Stimulated activated CD8-positive, alpha-beta memory T cell treated with anti-CD3 and anti-CD28 coated beads, Interleukin-12 subunit alpha, Interleukin-12 subunit beta, amount 100 ng/mL, for 4 hours (primary cell): ENCODE results near the gene YAF2.

Experiments
- DNase-seq: peaks from one replicate; pipeline ENCODE4 v3.0.0-alpha.2; 2020; ENCODE audit warnings: low read depth

Gene YAF2, protein sequence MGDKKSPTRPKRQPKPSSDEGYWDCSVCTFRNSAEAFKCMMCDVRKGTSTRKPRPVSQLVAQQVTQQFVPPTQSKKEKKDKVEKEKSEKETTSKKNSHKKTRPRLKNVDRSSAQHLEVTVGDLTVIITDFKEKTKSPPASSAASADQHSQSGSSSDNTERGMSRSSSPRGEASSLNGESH

GRCh38 chr12:42238240-42239140 lies at the start of gene YAF2:
TSS of gene YAF2 (minus strand) at chr12:42238248. CDS start at chr12:42238180, 68 bp downstream.
- DNase-seq, result peak; percentile 82

DNA sequence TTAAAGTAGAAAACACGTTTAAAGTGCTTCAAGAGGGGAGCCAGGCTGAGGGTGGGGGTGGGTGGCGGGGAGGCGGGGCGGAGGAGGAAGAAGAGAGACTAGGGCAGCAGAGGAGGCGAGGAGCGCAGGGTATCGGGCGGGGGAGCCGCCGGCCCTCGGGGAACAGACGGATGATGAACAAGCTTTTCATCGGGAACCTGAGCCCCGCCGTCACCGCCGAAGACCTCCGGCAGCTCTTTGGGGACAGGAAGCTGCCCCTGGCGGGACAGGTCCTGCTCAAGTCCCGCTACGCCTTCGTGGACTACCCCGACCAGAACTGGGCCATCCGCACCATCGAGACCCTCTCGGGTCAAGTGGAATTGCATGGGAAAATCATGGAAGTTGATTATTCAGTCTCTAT lies 48.7 kb upstream of the YAF2 start:
- DNase-seq, result no peak

DNA sequence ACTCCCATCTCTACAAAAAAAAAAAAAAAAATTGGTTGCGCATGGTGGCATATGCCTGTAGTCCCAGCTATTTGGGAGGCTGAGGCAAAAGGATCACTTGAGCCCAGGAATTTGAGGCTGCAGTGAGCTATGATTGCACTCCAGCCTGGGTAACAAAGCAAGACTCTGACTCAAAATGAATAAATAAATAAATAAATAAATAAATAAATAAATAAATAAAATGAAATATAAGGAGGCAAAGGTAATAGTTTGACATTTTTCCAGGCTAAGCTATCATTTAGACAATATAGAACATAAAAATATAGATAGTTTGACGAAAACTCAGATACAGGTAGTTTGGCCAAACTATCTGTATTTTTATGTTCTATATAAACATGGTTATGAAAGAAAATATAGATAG lies 47.4 kb upstream of the YAF2 start:
- no peak for DNase-seq

DNA sequence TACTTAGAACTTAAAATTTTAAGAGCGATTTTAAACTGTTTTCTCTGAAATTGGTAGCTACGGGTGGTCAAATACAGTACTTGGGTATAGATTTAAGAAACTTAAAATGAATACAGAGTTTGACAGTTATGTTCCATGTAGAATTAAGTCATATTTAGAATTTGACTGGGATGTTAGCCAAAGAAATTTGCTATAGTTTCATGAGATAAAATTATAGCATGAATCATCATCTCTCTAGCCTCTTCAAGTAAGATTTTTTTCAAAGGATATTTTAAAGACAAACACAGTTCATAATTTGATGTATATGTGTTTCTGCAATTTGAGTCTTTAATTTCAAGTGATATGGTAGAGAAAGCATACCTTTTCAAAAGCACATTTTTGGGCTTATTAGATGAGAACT lies 46.8 kb upstream of the YAF2 start:
- no peak for DNase-seq

DNA sequence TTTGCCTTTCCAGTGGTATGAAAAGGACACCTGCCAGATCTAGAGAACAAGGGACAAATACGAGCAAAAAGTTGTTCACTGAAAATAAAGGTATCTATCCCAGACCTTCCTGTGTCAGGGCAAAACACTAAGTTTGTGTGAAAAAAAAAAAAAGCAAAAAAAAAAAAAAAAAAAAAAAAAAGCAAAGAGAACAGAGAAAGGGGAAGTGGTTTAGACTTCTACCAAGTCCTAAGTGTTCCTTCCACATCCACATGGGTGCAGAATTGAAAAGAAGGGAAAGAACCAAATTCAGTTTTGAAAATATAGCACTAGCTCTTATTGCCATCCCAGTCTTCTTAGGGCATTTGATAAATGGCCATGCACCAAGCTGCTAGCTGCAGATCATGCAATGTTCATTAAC lies 46.1 kb upstream of the YAF2 start:
- DNase-seq, result no peak

- DNase-seq, result no peak
Measured at GRCh38 chr12:42283739-42284138, 45.7 kb upstream of the YAF2 start.

DNA sequence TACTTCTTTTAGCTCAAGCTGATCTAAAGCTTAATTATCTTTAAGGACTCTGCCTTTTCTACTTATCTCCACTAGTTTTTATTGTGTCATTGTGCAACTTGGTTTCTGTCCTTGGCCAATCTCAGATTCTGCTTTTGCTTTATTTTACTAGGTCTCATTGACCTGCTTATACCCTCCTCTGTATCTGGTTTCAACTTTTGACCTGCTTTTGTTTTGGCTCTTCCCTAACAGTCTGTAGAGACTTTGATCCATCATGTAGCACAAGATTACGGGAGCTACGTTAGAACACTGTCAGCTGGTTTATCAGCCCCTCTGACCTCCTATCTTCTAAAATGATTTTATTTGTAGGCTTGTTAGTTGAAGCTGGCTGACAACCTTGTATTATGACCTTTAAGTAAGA lies 44.2 kb upstream of the YAF2 start:
- DNase-seq, result no peak

DNA sequence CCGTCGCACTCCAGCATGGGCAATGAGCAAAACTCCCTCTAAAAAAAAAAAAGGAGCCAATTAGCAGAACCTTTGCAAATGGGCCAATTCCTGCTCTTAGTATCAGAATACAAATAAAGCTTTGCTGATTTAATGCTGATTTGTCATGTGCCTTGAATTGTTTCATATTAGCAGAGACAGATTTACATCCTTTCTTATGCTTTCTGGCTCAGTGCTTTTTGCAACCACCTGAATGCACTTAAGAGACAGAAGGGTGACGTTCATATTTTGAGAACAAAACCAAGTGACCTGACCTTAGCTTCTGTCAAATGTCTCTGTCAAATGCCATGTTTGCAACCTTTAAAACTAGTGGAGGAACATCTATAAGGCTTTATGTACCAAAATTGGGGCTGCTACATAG lies 43.8 kb upstream of the YAF2 start:
- no peak for DNase-seq

DNA sequence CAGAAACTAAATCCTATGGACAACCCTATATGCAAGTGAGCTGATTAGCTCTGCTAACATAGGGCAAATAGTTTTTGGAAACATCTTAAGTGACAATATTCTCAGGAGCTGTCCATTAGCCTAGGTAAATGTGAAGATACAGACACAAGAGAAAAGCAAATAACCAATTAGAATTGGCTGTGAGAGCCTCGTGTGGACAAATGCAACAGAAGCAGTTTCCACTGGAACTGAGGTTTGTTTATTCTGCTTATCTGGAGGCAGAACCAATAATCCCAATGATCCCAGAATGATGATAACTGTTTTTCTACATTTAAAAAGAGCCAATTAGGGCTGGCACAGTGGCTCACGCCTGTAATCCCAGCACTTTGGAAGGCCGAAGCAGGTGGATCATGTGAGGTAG lies 43.2 kb upstream of the YAF2 start:
- DNase-seq, result no peak

- no peak for DNase-seq
Measured at GRCh38 chr12:42278128-42278510, 40.1 kb upstream of the YAF2 start.

- DNase-seq, result no peak
Measured at GRCh38 chr12:42277396-42278127, 39.5 kb upstream of the YAF2 start.

- DNase-seq, result no peak
Measured at GRCh38 chr12:42275499-42275898, 37.5 kb upstream of the YAF2 start.

GRCh38 chr12:42273706-42274105 lies 35.7 kb upstream of the YAF2 start:
- DNase-seq, result no peak

DNA sequence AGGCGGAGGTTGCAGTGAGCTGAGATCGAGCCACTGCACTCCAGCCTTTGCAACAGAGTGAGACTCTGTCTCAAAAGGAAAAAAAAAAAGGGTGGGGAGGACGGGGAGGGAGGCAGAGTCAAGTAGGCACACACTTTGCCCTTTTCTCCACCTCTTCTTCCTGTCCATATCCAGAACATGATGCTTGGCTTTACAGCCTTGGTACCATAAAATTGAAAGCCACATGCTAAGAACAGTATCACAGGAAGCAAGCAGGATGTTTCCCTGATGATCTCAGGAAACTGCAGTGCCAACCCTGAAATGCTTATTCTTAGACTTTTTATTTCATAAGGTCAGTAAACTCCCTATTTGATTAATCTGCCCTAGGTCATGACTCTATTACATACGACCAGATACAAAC lies 32.5 kb upstream of the YAF2 start:
- DNase-seq, result no peak

DNA sequence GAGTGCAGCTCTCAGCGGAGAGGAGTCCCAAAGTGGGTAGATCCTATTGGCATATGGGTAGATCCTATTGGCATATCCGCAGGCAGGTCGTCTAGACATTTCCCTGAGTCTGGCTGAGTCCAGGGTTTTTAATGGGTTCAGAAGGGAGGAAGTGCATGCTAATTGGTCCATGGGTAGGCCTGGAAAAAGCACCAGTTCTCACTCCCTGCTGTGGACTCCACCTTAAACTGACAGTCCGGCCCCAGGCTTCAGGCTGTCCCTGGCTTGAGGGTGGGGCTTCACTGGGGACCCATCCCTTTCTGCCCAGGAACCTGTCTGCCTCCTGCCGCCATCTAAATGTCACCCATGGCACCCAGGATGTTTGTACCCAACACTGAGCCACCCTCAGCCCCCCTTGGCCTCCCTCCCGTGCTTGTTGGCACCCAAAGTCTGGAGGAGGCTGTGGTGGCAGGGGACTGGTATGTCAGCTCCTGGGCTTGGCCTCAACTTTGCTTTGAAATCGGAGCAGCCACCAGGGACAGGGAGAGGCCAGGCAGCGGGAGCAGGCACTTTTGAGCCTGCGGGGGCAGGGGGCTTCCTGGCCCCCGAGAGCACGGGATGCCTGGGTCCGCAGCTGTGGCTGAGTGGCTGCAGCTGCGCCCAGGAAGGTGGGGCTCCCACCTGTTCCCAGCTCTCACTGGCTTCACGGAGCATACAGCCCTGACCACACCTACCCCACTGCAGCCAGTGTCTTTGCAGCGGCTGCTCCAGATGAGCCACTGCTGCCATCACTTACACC lies 29.6 kb upstream of the YAF2 start:
- DNase-seq, result no peak

DNA sequence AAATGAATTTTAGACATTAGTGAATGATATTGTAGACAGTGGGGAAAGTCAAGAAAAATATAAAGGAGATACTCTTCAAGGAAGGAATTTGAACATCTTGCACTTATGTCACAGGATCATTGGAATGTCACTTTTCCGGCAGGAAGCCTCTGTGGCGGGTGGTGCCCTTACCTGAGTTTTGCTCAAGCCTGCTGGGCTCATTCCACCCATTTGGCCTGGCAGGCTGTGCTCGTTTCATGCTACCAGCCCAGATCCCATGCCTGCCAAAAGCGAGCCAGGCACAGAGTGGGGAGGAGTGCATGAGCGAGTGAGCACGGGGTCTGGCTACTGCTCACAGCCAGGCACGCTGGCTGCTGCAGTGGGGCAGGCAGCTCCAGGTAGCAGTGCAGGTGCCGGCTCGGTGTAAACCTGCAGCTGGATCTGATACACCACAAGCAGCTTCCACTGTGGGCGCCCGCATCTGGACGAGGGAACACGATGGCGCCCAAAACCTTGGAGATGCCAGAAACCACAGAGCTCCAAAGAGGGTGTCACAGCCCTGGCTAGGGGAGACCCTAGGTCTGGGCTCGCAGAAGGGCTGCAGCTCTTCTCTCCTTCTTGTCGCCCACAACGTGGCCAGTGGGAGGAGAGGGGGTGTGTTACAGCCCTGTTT lies 28.7 kb upstream of the YAF2 start:
- DNase-seq, result no peak

DNA sequence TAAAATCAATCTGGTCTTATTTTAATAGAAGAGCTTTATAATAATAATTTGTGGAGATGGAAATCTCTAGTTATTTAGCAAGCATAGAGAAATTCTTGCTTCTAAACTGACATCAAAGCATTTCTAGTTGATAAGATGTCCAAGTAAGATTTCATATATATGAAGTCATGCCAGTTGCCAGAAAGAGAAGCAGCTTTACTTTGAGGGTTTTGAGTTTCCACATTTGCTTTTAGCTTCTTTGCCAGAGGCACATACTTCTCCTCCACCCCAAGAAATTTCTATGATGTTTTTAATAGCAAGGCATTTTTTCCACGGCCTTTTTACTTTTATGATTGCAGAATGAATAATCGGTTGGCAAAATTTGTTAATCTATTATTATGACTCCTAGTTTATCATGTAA lies 24.2 kb upstream of the YAF2 start:
- no peak for DNase-seq

DNA sequence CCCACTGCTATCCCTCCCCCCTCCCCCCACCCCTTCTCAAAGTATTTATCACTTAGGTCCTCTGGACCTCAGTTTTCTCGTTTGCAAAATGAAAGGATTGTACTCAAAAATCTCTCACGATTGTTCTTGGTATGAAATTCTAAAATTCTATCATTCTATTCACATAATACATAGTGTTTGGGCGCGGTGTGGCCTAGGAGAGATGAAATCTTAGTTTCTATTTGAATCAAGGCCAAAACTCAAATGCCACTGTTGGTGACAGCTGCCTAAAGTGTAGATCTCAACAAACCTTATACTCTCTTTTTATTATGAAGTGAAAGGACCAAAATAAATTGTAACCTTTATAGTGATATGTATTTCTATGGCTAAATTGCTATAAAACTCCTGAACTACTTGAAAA lies 23.7 kb upstream of the YAF2 start:
- no peak for DNase-seq

DNA sequence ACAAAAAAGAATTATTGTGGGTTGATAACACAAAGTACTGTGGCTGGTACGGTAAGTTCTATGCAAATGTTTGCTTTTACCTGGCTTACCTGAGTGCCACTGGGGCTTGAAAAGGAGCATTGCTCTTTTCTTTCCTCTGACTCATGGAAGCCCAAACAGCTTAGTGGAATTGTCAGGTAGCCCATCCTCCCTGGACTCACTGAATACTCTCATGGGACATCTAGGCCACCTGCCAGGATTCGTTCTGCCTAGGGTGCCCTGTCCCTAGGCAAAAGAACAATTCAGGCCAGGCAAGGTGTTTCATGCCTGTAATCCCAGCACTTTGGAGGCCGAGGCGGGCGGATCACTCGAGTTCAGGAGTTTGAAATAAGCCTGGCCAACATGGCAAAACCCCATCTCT lies 22.5 kb upstream of the YAF2 start:
- DNase-seq, result no peak

DNA sequence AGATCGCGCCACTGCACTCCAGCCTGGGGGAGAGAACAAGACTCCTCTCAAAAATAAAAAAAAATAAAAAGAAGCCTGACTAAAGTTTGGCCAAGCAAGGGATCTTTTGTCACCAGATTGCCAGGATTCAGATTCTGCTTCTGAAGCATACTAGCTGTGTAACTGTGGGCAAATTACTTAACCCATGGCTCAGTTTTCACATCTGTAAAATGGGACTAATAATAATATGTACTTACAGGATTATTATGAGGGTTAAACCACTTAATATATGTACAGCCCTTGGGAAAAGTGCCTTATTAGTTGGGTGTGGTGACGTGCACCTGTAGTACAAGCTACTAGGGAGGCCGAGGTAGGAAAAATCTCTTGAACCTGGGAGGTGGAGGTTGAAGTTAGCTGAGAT lies 21.7 kb upstream of the YAF2 start:
- no peak for DNase-seq

DNA sequence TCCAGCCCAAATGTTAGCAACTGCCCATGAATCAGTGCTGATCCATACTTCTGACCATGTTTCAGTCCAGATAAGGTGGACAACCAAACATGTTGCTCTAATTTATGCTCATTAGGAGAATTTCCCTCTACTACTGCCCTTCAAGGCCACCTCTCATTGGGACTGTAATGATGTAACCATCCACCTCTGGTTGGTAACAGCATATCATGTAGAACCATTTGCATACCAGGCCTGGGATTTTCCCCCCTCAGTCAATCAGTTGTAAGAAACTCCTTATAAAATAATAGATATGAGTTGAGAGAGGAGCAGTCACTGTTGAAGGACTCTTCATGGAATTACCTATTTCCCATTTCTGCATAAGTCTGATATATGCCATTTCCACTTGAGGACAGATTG lies 17.8 kb upstream of the YAF2 start:
- no peak for DNase-seq
